Neutrophil (primary cell): Measurements from ENCODE around the gene MRPL11.

ENCODE experiments used
- H3K27ac ChIP-seq: fragments of 200-600 bp; sonication (generic); 2 replicates; pipeline ENCODE4 v1.5.1; 2016; ENCODE audit warnings: mild to moderate bottlenecking, moderate library complexity
- H3K27me3 ChIP-seq: fragments of 200-600 bp; sonication (generic); 2 replicates; pipeline ENCODE4 v1.6.0; 2016; ENCODE audit warnings: mild to moderate bottlenecking
- H3K36me3 ChIP-seq: fragments of 200-600 bp; sonication (generic); 2 replicates; pipeline ENCODE4 v1.5.1; 2017
- H3K4me1 ChIP-seq, 2 experiments: fragments of 200-600 bp in 1 of 2; sonication (generic) in 1 of 2; 1 replicate in 1 of 2; 2 replicates in 1 of 2; pipeline versions ENCODE4 v1.5.1 to v1.6.1; 2013 to 2016; ENCODE audit warnings: low read depth in 1 of 2, low read length in 1 of 2, mild to moderate bottlenecking in 1 of 2, moderate library complexity in 1 of 2; ENCODE audit not compliant: control insufficient read depth in 1 of 2, insufficient read depth in 1 of 2
- H3K4me3 ChIP-seq, 2 experiments: fragments of 200-600 bp in 1 of 2; sonication (generic) in 1 of 2; 1 replicate in 1 of 2; 2 replicates in 1 of 2; pipeline ENCODE4 v1.5.1; 2013 to 2016; ENCODE audit warnings: low read depth in 1 of 2, low read length in 1 of 2, mild to moderate bottlenecking in 1 of 2, moderate library complexity in 1 of 2
- H3K9me3 ChIP-seq: fragments of 200-600 bp; sonication (generic); 2 replicates; pipeline ENCODE4 v1.5.1; 2016
- CTCF ChIP-seq: fragments of 200-600 bp; sonication (generic); IDR thresholded peaks from 2 replicates; pipeline ENCODE4 v1.5.1; 2016; ENCODE audit warnings: antibody characterized with exemption

MRPL11 gene

GRCh38 chr11:66473608-66474515, 35.2 kb upstream of the MRPL11 start:
- Histone ChIP-seq H3K27me3 (peaks cover 5% of the 10 kb centered on the region), H3K4me1 (peaks cover under 1% of the 10 kb centered on the region in 2 experiments), H3K4me3 (no peak overlapping the region), H3K27ac (no peak overlapping the region), H3K36me3 (no peaks in the 10 kb centered on the region), H3K9me3 (no peaks in the 10 kb centered on the region)
- no peak for TF ChIP-seq CTCF

- Histone ChIP-seq H3K27me3 (peaks cover 12% of the 10 kb centered on the region), H3K4me1 (no peaks in the 10 kb centered on the region), H3K4me3 (no peak overlapping the region), H3K36me3 (no peaks in the 10 kb centered on the region), H3K9me3 (no peaks in the 10 kb centered on the region), H3K27ac (no peak overlapping the region)
- TF ChIP-seq CTCF: no peak
Measured at GRCh38 chr11:66473167-66473566, 34.5 kb upstream of the MRPL11 start.

GRCh38 chr11:66472054-66472453, 33.4 kb upstream of the MRPL11 start:
- Histone ChIP-seq H3K4me1 (peaks cover 7 to 8% of the 10 kb centered on the region in 2 experiments), H3K27me3 (peaks cover 23% of the 10 kb centered on the region), H3K4me3 (no peak overlapping the region), H3K36me3 (no peaks in the 10 kb centered on the region), H3K27ac (no peak overlapping the region), H3K9me3 (no peaks in the 10 kb centered on the region)
- TF ChIP-seq CTCF: no peak

GRCh38 chr11:66471142-66471541, 32.5 kb upstream of the MRPL11 start:
- H3K27ac ChIP-seq: no peak overlapping the region
- no peaks in the 10 kb centered on the region for H3K36me3 ChIP-seq
- no peaks in the 10 kb centered on the region for H3K9me3 ChIP-seq
- peaks cover 31% of the 10 kb centered on the region for H3K27me3 ChIP-seq
- no peak for TF ChIP-seq CTCF
- H3K4me1 ChIP-seq: peaks cover 11 to 12% of the 10 kb centered on the region in 2 experiments
- H3K4me3 ChIP-seq: no peak overlapping the region

GRCh38 chr11:66470015-66470414, 31.4 kb upstream of the MRPL11 start:
- no peak overlapping the region for H3K4me3 ChIP-seq
- no peak for TF ChIP-seq CTCF
- no peaks in the 10 kb centered on the region for H3K36me3 ChIP-seq
- peaks cover 42% of the 10 kb centered on the region for H3K27me3 ChIP-seq
- H3K4me1 ChIP-seq: peaks cover 12 to 14% of the 10 kb centered on the region in 2 experiments
- no peak overlapping the region for H3K27ac ChIP-seq
- no peaks in the 10 kb centered on the region for H3K9me3 ChIP-seq
